NB4 (cell line): ENCODE results near the gene RPS18.

Source experiments
- MAX ChIP-seq: IDR thresholded peaks from 2 replicates; pipeline ENCODE4 v1.6.1; 2011; ENCODE audit warnings: low read depth, low read length
- POLR2A ChIP-seq: IDR thresholded peaks from 2 replicates; pipeline ENCODE4 v1.6.1; 2011; ENCODE audit warnings: mild to moderate bottlenecking; ENCODE audit not compliant: insufficient read length; ENCODE audit errors: extremely low read depth
- TF ChIP-seq, protein P1 (sequence below): IDR thresholded peaks from one replicate; pipeline ENCODE4 v1.5.1; 2012; ENCODE audit warnings: low read depth, low read length

DNA sequence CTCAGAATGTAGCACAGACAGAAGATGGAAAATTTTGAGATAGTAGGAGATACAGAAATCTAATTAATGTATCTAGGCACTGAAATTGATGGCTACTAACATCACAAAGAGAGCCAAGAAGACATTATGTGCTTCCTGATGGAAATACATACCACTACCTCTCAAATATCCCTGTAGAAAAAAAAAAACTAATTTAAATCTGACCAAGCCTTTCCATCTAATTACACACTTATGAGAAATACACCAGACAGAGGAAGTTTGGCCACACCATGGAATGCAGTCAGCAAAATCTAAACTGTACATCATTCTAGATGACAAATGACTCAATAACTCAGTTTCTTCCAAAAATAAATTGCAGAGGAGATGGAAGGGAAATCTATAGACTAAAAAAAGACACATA lies 19.1 kb upstream of the RPS18 start:
- TF ChIP-seq, protein P1, sequence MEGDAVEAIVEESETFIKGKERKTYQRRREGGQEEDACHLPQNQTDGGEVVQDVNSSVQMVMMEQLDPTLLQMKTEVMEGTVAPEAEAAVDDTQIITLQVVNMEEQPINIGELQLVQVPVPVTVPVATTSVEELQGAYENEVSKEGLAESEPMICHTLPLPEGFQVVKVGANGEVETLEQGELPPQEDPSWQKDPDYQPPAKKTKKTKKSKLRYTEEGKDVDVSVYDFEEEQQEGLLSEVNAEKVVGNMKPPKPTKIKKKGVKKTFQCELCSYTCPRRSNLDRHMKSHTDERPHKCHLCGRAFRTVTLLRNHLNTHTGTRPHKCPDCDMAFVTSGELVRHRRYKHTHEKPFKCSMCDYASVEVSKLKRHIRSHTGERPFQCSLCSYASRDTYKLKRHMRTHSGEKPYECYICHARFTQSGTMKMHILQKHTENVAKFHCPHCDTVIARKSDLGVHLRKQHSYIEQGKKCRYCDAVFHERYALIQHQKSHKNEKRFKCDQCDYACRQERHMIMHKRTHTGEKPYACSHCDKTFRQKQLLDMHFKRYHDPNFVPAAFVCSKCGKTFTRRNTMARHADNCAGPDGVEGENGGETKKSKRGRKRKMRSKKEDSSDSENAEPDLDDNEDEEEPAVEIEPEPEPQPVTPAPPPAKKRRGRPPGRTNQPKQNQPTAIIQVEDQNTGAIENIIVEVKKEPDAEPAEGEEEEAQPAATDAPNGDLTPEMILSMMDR, result no peak
- TF ChIP-seq POLR2A (no peak), MAX (no peak)
